CD4-positive, alpha-beta T cell (primary cell): ENCODE results near the gene FCHO2. TPM values are rescaled to one million over a fixed set of nuclear protein-coding genes. Genes with fewer than 3 reads are reported as not detected.

ENCODE experiments used
- ATAC-seq: fragments of 200-7000 bp; cut with Tn5 transposase; one replicate; pipeline ENCODE4 v1.10.0; 2022; ENCODE audit warnings: mild to moderate bottlenecking; ENCODE audit not compliant: poor library complexity
- CTCF ChIA-PET: fragments of 350-600 bp; sonication (Branson Sonifier 250); formaldehyde crosslinking; loops from one replicate; lab custom pipeline; 2021; ENCODE audit warnings: antibody characterized with exemption, inconsistent platforms; lab: Charles Lee
- POLR2A ChIA-PET: fragments of 350-600 bp; sonication (Branson Sonifier 250); formaldehyde crosslinking; loops from one replicate; lab custom pipeline; 2021; ENCODE audit warnings: antibody characterized with exemption, inconsistent platforms; lab: Charles Lee
- DNase-seq, 14 experiments: peaks; one replicate each; pipeline ENCODE4 v3.0.0-alpha.2; 2013 to 2020; ENCODE audit warnings: mixed read lengths in 2 of 14
- H3K27ac ChIP-seq, 2 donors: one replicate each; pipeline versions ENCODE4 v1.5.1 to v1.7.0; 2013; ENCODE audit warnings: low read length in 2 of 2, low read depth in 1 of 2, mild to moderate bottlenecking in 1 of 2
- H3K27me3 ChIP-seq, 2 experiments: 1 replicate in 1 of 2; 2 replicates in 1 of 2; pipeline versions ENCODE4 v1.6.1 to v1.7.0; 2013; ENCODE audit warnings: low read length in 2 of 2, control low read depth in 1 of 2, mild to moderate bottlenecking in 1 of 2, moderate library complexity in 1 of 2; ENCODE audit not compliant: insufficient read depth in 2 of 2, control insufficient read depth in 1 of 2
- H3K36me3 ChIP-seq: one replicate; pipeline ENCODE4 v1.6.1; 2013; ENCODE audit warnings: low read length, control low read depth; ENCODE audit not compliant: insufficient read depth
- H3K4me1 ChIP-seq: one replicate; pipeline ENCODE4 v1.6.1; 2013; ENCODE audit warnings: low read length, control low read depth; ENCODE audit not compliant: insufficient read depth
- H3K4me3 ChIP-seq: one replicate; pipeline ENCODE4 v1.5.1; 2013; ENCODE audit warnings: mild to moderate bottlenecking, low read length, moderate library complexity
- H3K9me3 ChIP-seq, 2 experiments: 1 replicate in 1 of 2; 2 replicates in 1 of 2; pipeline versions ENCODE4 v1.6.1 to v1.7.0; 2013; ENCODE audit warnings: low read length in 2 of 2, mild to moderate bottlenecking in 2 of 2, control low read depth in 1 of 2, moderate library complexity in 1 of 2; ENCODE audit not compliant: control insufficient read depth in 1 of 2, insufficient read depth in 1 of 2
- H3K27ac Mint-ChIP-seq: one replicate; pipeline ENCODE4 v1.8.0; 2020; ENCODE audit warnings: mixed read lengths
- H3K27me3 Mint-ChIP-seq: one replicate; pipeline ENCODE4 v1.8.0; 2021; ENCODE audit warnings: mixed read lengths
- H3K36me3 Mint-ChIP-seq: one replicate; pipeline ENCODE4 v1.8.0; 2021; ENCODE audit warnings: low read depth, mixed read lengths
- H3K4me1 Mint-ChIP-seq: one replicate; pipeline ENCODE4 v1.8.0; 2021; ENCODE audit warnings: low read depth, mixed read lengths
- H3K4me3 Mint-ChIP-seq: one replicate; pipeline ENCODE4 v1.8.0; 2020; ENCODE audit warnings: mild to moderate bottlenecking, mixed read lengths
- H3K9me3 Mint-ChIP-seq: one replicate; pipeline ENCODE4 v1.8.0; 2020; ENCODE audit warnings: mixed read lengths
- CTCF ChIP-seq: fragments of 200-600 bp; IDR thresholded peaks from one replicate; pipeline ENCODE4 v1.8.0; 2022; ENCODE audit warnings: antibody characterized with exemption, mild to moderate bottlenecking
- intact Hi-C, 2 experiments: fragments of 100-400 bp; cut with DNase I in 1 of 2; cut with micrococcal nuclease in 1 of 2; formaldehyde crosslinking; loops; one replicate each; pipeline versions ENCODE4 v1.15.1 to v1.9.0; 2023 to 2025; cut with DNase I, micrococcal nuclease
- total RNA-seq, 174 experiments: library from RNA in 2 of 174; stranded (reverse) in 2 of 174; gene quantifications; one replicate each; pipeline ENCODE4 v1.2.3 and lab custom pipeline; 2021 to 2026

The FCHO2 gene
- total RNA-seq, 2 experiments from 2014 or later = 2.0 to 2.6 TPM

DNA sequence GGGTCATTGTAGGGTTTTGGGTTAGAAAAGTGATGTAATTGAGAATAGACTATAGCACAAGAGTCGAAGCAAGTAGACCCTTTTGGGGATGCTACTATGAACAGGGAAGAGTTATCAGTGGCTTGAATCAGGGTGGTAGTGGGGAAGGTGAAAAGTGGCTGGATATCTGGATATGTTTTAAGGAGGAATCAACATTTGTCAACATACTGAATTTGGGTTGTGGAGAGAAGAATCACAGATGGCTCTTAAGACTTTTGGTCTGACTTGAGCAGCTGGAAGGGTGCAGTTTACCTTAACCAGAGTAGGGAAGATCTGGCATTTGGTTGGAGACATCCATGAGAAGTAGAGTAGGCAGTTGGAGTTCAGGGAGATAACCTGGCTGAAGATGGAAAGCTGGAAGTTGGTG is 38.5 kb upstream of the FCHO2 start:
- POLR2A ChIA-PET = no interaction called here
- DNase-seq = no peak

GRCh38 chr5:72920690-72921502 is 34.9 kb upstream of the FCHO2 start:
- DNase-seq = peak in 3 of 14 experiments; percentile 3 to 17 (median 16)
- no peaks in the 10 kb centered on the region for H3K4me1 Mint-ChIP-seq
- no peaks in the 10 kb centered on the region for H3K9me3 Mint-ChIP-seq
- Histone ChIP-seq H3K4me3 (no peak overlapping the region), H3K36me3 (no peaks in the 10 kb centered on the region), H3K27me3 (no peaks in the 10 kb centered on the region), H3K9me3 (no peaks in the 10 kb centered on the region), H3K4me1 (no peaks in the 10 kb centered on the region), H3K27ac (no peak overlapping the region)
- CTCF ChIA-PET = no interaction called here
- H3K36me3 Mint-ChIP-seq = no peaks in the 10 kb centered on the region
- no peak overlapping the region for H3K4me3 Mint-ChIP-seq
- no peaks in the 10 kb centered on the region for H3K27me3 Mint-ChIP-seq
- no peak for TF ChIP-seq CTCF
- intact Hi-C loops = no loop called here
- no peak overlapping the region for H3K27ac Mint-ChIP-seq
- POLR2A ChIA-PET = no interaction called here
- ATAC-seq = no peak

More for the DNA sequence above, 38.5 kb upstream of the FCHO2 start:
- Mint-ChIP-seq H3K27me3 (no peaks in the 10 kb centered on the region), H3K4me3 (no peak overlapping the region), H3K27ac (no peak overlapping the region), H3K9me3 (no peaks in the 10 kb centered on the region), H3K4me1 (no peaks in the 10 kb centered on the region), H3K36me3 (no peaks in the 10 kb centered on the region)
- no peak for ATAC-seq
- H3K36me3 ChIP-seq = no peaks in the 10 kb centered on the region
- intact Hi-C loops = no loop called here
- H3K9me3 ChIP-seq = no peaks in the 10 kb centered on the region
- H3K27me3 ChIP-seq = no peaks in the 10 kb centered on the region
- H3K27ac ChIP-seq = no peak overlapping the region
- TF ChIP-seq CTCF = no peak
- CTCF ChIA-PET = no interaction called here
- H3K4me3 ChIP-seq = no peak overlapping the region
- H3K4me1 ChIP-seq = no peaks in the 10 kb centered on the region

- Histone ChIP-seq H3K36me3 (no peaks in the 10 kb centered on the region), H3K27me3 (no peaks in the 10 kb centered on the region), H3K4me1 (no peaks in the 10 kb centered on the region), H3K27ac (no peak overlapping the region), H3K9me3 (no peaks in the 10 kb centered on the region), H3K4me3 (no peak overlapping the region)
- no peaks in the 10 kb centered on the region for H3K4me1 Mint-ChIP-seq
- H3K27ac Mint-ChIP-seq = no peak overlapping the region
- intact Hi-C loops = no loop called here
- H3K4me3 Mint-ChIP-seq = no peak overlapping the region
- H3K36me3 Mint-ChIP-seq = no peaks in the 10 kb centered on the region
- peaks cover 6% of the 10 kb centered on the region for H3K27me3 Mint-ChIP-seq
- H3K9me3 Mint-ChIP-seq = no peaks in the 10 kb centered on the region
- ChIA-PET POLR2A (interaction anchor here (0.6 kb wide), 1 partner anchor 613 kb away, joined by 3 read pairs; no protein-coding TSS in a partner anchor), CTCF (no interaction called here)
- DNase-seq = no peak
- no peak for ATAC-seq
- TF ChIP-seq CTCF = no peak
These were observed 34.0 kb upstream of the FCHO2 start for GRCh38 chr5:72921886-72922285.
